Articular chondrocyte of knee joint (primary cell): ENCODE measurements around the gene VWC2. TPM values are rescaled to one million over a fixed set of nuclear protein-coding genes. Genes with fewer than 3 reads are reported as not detected.

Experiments
- total RNA-seq: library from RNA; depleted of rRNA; stranded (reverse); fragments of >200 nt; gene quantifications from 2 replicates; pipeline ENCODE4 v1.2.3, GENCODE V29; 2012

Gene VWC2
- under 0.01 TPM in 1 of 2 replicates, not detected in the other for total RNA-seq

DNA sequence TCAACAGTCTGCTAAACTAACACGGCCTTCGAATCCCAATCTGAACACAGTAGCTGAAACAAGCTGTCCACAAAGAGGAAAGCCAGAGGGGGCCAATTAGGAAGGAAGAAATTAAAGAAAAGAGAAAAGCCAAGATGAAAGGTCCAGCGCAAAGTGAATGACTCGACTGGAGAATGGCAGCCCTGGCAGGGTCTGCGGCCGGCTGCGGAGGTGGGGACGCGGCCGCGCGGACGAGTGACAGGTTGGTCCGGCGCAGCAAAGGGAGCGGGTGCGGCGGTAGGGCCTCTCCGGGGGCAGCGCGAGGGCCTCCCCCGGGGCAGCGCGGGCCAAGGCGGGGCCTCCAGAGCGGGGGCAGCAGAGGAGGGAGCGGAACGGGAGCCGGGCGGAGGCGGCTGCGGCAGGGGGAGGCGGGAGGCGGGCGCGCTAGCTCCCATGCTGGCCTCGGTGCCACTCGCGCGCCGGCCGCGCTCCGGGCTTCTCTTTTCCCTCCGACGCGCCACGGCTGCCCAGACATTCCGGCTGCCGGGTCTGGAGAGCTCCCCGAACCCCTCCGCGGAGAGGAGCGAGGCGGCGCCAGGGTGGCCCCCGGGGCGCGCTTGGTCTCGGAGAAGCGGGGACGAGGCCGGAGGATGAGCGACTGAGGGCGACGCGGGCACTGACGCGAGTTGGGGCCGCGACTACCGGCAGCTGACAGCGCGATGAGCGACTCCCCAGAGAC lies at the start of gene VWC2:
Gene VWC2 (plus strand): TSS at position 421 of the 718 bp plus-strand sequence. CDS start 1,798 bp downstream, outside the sequence.

